ENCODE measurements around the gene STIP1. TPM values are rescaled to one million over a fixed set of nuclear protein-coding genes. Genes with fewer than 3 reads are reported as not detected.
A peak's percentile ranks its signal among the peaks of the same experiment; 100 is the strongest.

STIP1 gene
- total RNA-seq, 1 experiment from 2014 or later, result 336 TPM

- Histone ChIP-seq H3K27ac (ENCODE audit: low read depth, low read length) (no peak overlapping the region), H3K79me2 (ENCODE audit: insufficient read depth, low read length) (no peaks in the 10 kb centered on the region), H3K9ac (ENCODE audit: low read length) (no peak overlapping the region), H2AFZ (ENCODE audit: low read depth, low read length, poor library complexity, severe bottlenecking) (no peak overlapping the region), H3K4me2 (ENCODE audit: low read length) (no peak overlapping the region), H3K9me2 (ENCODE audit: insufficient read depth) (no peaks in the 10 kb centered on the region), H3K9me3 (ENCODE audit: control insufficient read depth in 1 of 2, insufficient read depth in 1 of 2, low read depth in 1 of 2, low read length in 2 of 2) (no peaks in the 10 kb centered on the region), H3K4me1 (ENCODE audit: control insufficient read depth in 1 of 2, insufficient read depth in 2 of 2, low read length in 2 of 2) (peaks cover 0 to 12% of the 10 kb centered on the region in 2 experiments; a peak in 2 of 4 replicates), H3K27me3 (ENCODE audit: insufficient read depth, low read length) (no peaks in the 10 kb centered on the region), H3K4me3 (replicated peaks in 1 of 2; ENCODE audit: low read depth in 1 of 2, low read length in 2 of 2) (no peak overlapping the region), H4K20me1 (ENCODE audit: insufficient read depth) (no peaks in the 10 kb centered on the region), H3K36me3 (ENCODE audit: control insufficient read depth in 1 of 2, insufficient read depth in 2 of 2, low read length in 2 of 2) (no peaks in the 10 kb centered on the region)
- no peak for DNase-seq (ENCODE audit: low read depth, low spot score)
- intact Hi-C loops (cut with micrococcal nuclease), result no loop called here
- POLR2A ChIA-PET, result interaction anchor here (1.0 kb wide), 2 partner anchors 10 to 12 kb away, joined by 3 read pairs; partner anchors contain the start of gene STIP1
- BruUV-seq (replicated peaks), result no TSS peak
- RAD21 ChIA-PET (ENCODE audit: low non-redundant PET in 1 of 2, low total read pairs in 2 of 2, uncharacterized antibody in 2 of 2, unreplicated experiment in 2 of 2), result no interaction called here
- TF ChIP-seq POLR2AphosphoS5 (IDR thresholded peaks at IDR 0.05; ENCODE audit: low read depth, low read length) (no peak), SRF (IDR thresholded peaks at IDR 0.05; ENCODE audit: low read depth) (no peak)
- CTCF ChIA-PET, result no interaction called here
- peak; percentile 40; the same call in 1 of the 2 replicates for ATAC-seq
Measured at GRCh38 chr11:64173616-64174355, 12.2 kb upstream of the STIP1 start.

DNA sequence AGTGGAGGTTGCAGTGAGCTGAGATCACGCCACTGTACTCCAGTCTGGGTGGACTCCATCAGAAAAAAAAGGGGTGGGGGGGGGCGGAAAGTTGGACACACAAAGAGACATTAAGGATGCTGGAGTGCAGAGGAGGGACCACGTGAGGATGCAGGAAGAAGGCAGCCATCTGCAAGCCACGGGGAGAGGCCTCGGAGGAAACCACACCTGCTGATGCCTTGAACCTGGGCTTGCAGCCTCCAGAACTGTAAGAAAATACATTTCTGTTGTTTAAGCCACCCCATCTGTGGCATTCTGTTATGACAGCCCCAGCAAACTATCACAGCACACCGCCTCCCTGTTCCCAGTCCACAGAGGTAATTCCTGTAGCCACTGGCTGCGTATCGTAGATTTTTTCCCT lies 9.2 kb upstream of the STIP1 start:
- no peak overlapping the region for H2AFZ ChIP-seq (ENCODE audit: low read depth, low read length, poor library complexity, severe bottlenecking)
- no peaks in the 10 kb centered on the region for H3K27me3 ChIP-seq (ENCODE audit: insufficient read depth, low read length)
- ChIA-PET RAD21 (ENCODE audit: low non-redundant PET in 1 of 2, low total read pairs in 2 of 2, uncharacterized antibody in 2 of 2, unreplicated experiment in 2 of 2) (no interaction called here), CTCF (interaction anchor here (0.7 kb wide), 1 partner anchor 1141 kb away, joined by 3 read pairs; no protein-coding TSS in a partner anchor), POLR2A (no interaction called here)
- H4K20me1 ChIP-seq (ENCODE audit: insufficient read depth), result no peaks in the 10 kb centered on the region
- ATAC-seq (no peak), DNase-seq (ENCODE audit: low read depth, low spot score) (no peak)
- TF ChIP-seq ELF1 (IDR thresholded peaks at IDR 0.05; ENCODE audit: borderline replicate concordance, low read depth) (no peak), SP1 (IDR thresholded peaks at IDR 0.05; ENCODE audit: low read depth) (no peak), CTCF (IDR thresholded peaks at IDR 0.05 in 2 of 3, conservative IDR thresholded peaks at IDR 0.05 in 1 of 3; ENCODE audit: borderline replicate concordance in 1 of 3, insufficient read depth in 1 of 3, low read depth in 2 of 3, low read length in 2 of 3) (no peak), ZFX (IDR thresholded peaks at IDR 0.05) (no peak), CEBPB (IDR thresholded peaks at IDR 0.05; ENCODE audit: low read depth) (no peak), JUND (IDR thresholded peaks at IDR 0.05) (no peak), EZH2phosphoT487 (IDR thresholded peaks at IDR 0.05; ENCODE audit: borderline replicate concordance) (no peak), TCF7L2 (IDR thresholded peaks at IDR 0.05; ENCODE audit: borderline replicate concordance, extremely low read depth, insufficient read depth, insufficient read length) (no peak), FOSL1 (IDR thresholded peaks at IDR 0.05; ENCODE audit: low read depth) (no peak), EGR1 (IDR thresholded peaks at IDR 0.05; ENCODE audit: low read depth) (no peak), ZNF274 (IDR thresholded peaks at IDR 0.05; ENCODE audit: low read depth, low read length) (no peak), CBX3 (IDR thresholded peaks at IDR 0.05; ENCODE audit: low read depth) (no peak), SIN3A (IDR thresholded peaks at IDR 0.05; ENCODE audit: low read depth) (no peak), SRF (IDR thresholded peaks at IDR 0.05; ENCODE audit: low read depth) (no peak)
- TF ChIP-seq, protein P1, sequence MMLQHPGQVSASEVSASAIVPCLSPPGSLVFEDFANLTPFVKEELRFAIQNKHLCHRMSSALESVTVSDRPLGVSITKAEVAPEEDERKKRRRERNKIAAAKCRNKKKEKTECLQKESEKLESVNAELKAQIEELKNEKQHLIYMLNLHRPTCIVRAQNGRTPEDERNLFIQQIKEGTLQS (IDR thresholded peaks at IDR 0.05), result no peak
- TF ChIP-seq, protein P2, sequence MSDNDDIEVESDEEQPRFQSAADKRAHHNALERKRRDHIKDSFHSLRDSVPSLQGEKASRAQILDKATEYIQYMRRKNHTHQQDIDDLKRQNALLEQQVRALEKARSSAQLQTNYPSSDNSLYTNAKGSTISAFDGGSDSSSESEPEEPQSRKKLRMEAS (IDR thresholded peaks at IDR 0.05), result no peak
- H3K4me3 ChIP-seq (replicated peaks in 1 of 2; ENCODE audit: low read depth in 1 of 2, low read length in 2 of 2), result no peak overlapping the region
- H3K9ac ChIP-seq (ENCODE audit: low read length), result no peak overlapping the region
- H3K27ac ChIP-seq (ENCODE audit: low read depth, low read length), result no peak overlapping the region
- no peaks in the 10 kb centered on the region for H3K79me2 ChIP-seq (ENCODE audit: insufficient read depth, low read length)
- no TSS peak for BruUV-seq (replicated peaks)
- H3K36me3 ChIP-seq (ENCODE audit: control insufficient read depth in 1 of 2, insufficient read depth in 2 of 2, low read length in 2 of 2), result no peaks in the 10 kb centered on the region
- H3K4me2 ChIP-seq (ENCODE audit: low read length), result no peak overlapping the region
- no peaks in the 10 kb centered on the region for H3K9me3 ChIP-seq (ENCODE audit: control insufficient read depth in 1 of 2, insufficient read depth in 1 of 2, low read depth in 1 of 2, low read length in 2 of 2)
- no peaks in the 10 kb centered on the region for H3K9me2 ChIP-seq (ENCODE audit: insufficient read depth)
- peaks cover 7 to 16% of the 10 kb centered on the region in 2 experiments for H3K4me1 ChIP-seq (ENCODE audit: control insufficient read depth in 1 of 2, insufficient read depth in 2 of 2, low read length in 2 of 2)
- intact Hi-C loops (cut with micrococcal nuclease), result no loop called here

Data from HCT116 (cell line).